HCT116 (cell line): ENCODE measurements around the gene NFIC. TPM values are rescaled to one million over a fixed set of nuclear protein-coding genes. Genes with fewer than 3 reads are reported as not detected.

ENCODE experiments used
- ATAC-seq: fragments of 200-7000 bp; cut with Tn5 transposase; 2 replicates; pipeline ENCODE4 v1.9.1; 2020; ENCODE audit warnings: mild to moderate bottlenecking, moderate library complexity
- BruUV-seq: library from RNA; stranded (reverse); fragments of 400-500 nt; replicated peaks from 2 replicates; lab custom pipeline; 2021; lab: Mats Ljungman, UMichigan
- CTCF ChIA-PET: fragments of 300-600 bp; sonication (Branson Sonifier 250); formaldehyde crosslinking; loops from one replicate; lab custom pipeline; 2021; ENCODE audit warnings: antibody characterized with exemption; lab: Charles Lee
- POLR2A ChIA-PET: fragments of 300-600, 350-600 bp; sonication (Branson Sonifier 250); formaldehyde crosslinking; loops from one replicate; lab custom pipeline; 2021; ENCODE audit warnings: antibody characterized with exemption; lab: Charles Lee
- RAD21 ChIA-PET, 2 experiments: fragments of 300-600 bp; sonication (Branson Sonifier 250); formaldehyde crosslinking; loops; one replicate each; lab custom pipeline; 2023; ENCODE audit warnings: low total read pairs in 2 of 2; ENCODE audit not compliant: uncharacterized antibody in 2 of 2, unreplicated experiment in 2 of 2, low non-redundant PET in 1 of 2; lab: Charles Lee
- DNase-seq: peaks from one replicate; pipeline ENCODE4 v3.0.0-alpha.2; 2010; ENCODE audit warnings: low read depth, low spot score
- H2AFZ ChIP-seq: fragments of 200-600 bp; shearing (Covaris generic), sonication (generic); 2 replicates; pipeline ENCODE4 v1.6.1; 2017; ENCODE audit warnings: low read depth, mixed run types, mixed read lengths, antibody characterized with exemption, low read length; ENCODE audit not compliant: poor library complexity, severe bottlenecking
- H3K27ac ChIP-seq: 2 replicates; pipeline ENCODE4 v1.5.1; 2012; ENCODE audit warnings: low read depth, low read length
- H3K27me3 ChIP-seq: fragments of 200-600 bp; sonication (generic); 2 replicates; pipeline ENCODE4 v1.6.1; 2016; ENCODE audit warnings: mixed run types, low read length, mixed read lengths; ENCODE audit not compliant: insufficient read depth
- H3K36me3 ChIP-seq, 2 experiments: fragments of 200-500 bp in 1 of 2; fragments of 200-600 bp in 1 of 2; sonication (Bioruptor generic) in 1 of 2; sonication (generic) in 1 of 2; 2 replicates each; pipeline versions ENCODE4 v1.5.1 to v1.6.1; 2014 to 2016; ENCODE audit warnings: low read length in 2 of 2, inconsistent platforms in 1 of 2, mixed read lengths in 1 of 2, mixed run types in 1 of 2; ENCODE audit not compliant: insufficient read depth in 2 of 2, control insufficient read depth in 1 of 2
- H3K4me1 ChIP-seq, 2 experiments: fragments of 200-600 bp in 1 of 2; sonication (generic) in 1 of 2; 2 replicates each; pipeline versions ENCODE4 v1.5.1 to v1.6.1; 2012 to 2017; ENCODE audit warnings: low read length in 2 of 2, inconsistent platforms in 1 of 2, mild to moderate bottlenecking in 1 of 2, mixed read lengths in 1 of 2, mixed run types in 1 of 2, moderate library complexity in 1 of 2; ENCODE audit not compliant: insufficient read depth in 2 of 2, control insufficient read depth in 1 of 2
- H3K4me2 ChIP-seq: fragments of 200-600 bp; sonication (generic); 2 replicates; pipeline ENCODE4 v1.6.1; 2017; ENCODE audit warnings: mixed run types, low read length, mixed read lengths
- H3K4me3 ChIP-seq, 2 experiments: fragments of 200-600 bp in 1 of 2; sonication (generic) in 1 of 2; replicated peaks in 1 of 2; 2 replicates each; pipeline ENCODE4 v1.5.1; 2011 to 2016; ENCODE audit warnings: low read length in 2 of 2, control low read depth in 1 of 2, low read depth in 1 of 2, mild to moderate bottlenecking in 1 of 2, mixed read lengths in 1 of 2, mixed run types in 1 of 2
- H3K79me2 ChIP-seq: fragments of 200-600 bp; sonication (generic); 2 replicates; pipeline ENCODE4 v1.6.1; 2017; ENCODE audit warnings: mild to moderate bottlenecking, mixed run types, low read length, moderate library complexity, mixed read lengths; ENCODE audit not compliant: insufficient read depth
- H3K9ac ChIP-seq: fragments of 200-600 bp; sonication (generic); 2 replicates; pipeline ENCODE4 v1.6.1; 2016; ENCODE audit warnings: low read length, mixed read lengths
- H3K9me2 ChIP-seq: fragments of 200-600 bp; sonication (generic), shearing (Covaris generic); 2 replicates; pipeline ENCODE4 v1.6.1; 2017; ENCODE audit warnings: mixed run types, mild to moderate bottlenecking, moderate library complexity; ENCODE audit not compliant: insufficient read depth
- H3K9me3 ChIP-seq, 2 experiments: fragments of 200-500 bp in 1 of 2; fragments of 200-600 bp in 1 of 2; sonication (Bioruptor generic) in 1 of 2; sonication (generic) in 1 of 2; 2 replicates each; pipeline ENCODE4 v1.6.1; 2014 to 2017; ENCODE audit warnings: low read length in 2 of 2, mixed read lengths in 2 of 2, inconsistent platforms in 1 of 2, low read depth in 1 of 2, mild to moderate bottlenecking in 1 of 2, mixed run types in 1 of 2, moderate library complexity in 1 of 2; ENCODE audit not compliant: control insufficient read depth in 1 of 2, insufficient read depth in 1 of 2
- H4K20me1 ChIP-seq: fragments of 200-600 bp; sonication (generic), shearing (Covaris generic); 2 replicates; pipeline ENCODE4 v1.6.1; 2017; ENCODE audit warnings: mixed run types, mild to moderate bottlenecking, moderate library complexity; ENCODE audit not compliant: insufficient read depth
- CBX3 ChIP-seq: IDR thresholded peaks from 2 replicates; pipeline ENCODE4 v1.6.1; 2012; ENCODE audit warnings: low read depth
- EGR1 ChIP-seq: IDR thresholded peaks from 2 replicates; pipeline ENCODE4 v1.6.1; 2012; ENCODE audit warnings: low read depth
- EZH2phosphoT487 ChIP-seq: fragments of 200-600 bp; IDR thresholded peaks from 2 replicates; pipeline ENCODE4 v1.6.1; 2018; ENCODE audit warnings: antibody characterized with exemption, borderline replicate concordance
- TCF7L2 ChIP-seq: IDR thresholded peaks from 2 replicates; pipeline ENCODE4 v1.7.0; 2011; ENCODE audit warnings: borderline replicate concordance, inconsistent platforms; ENCODE audit not compliant: insufficient read depth, insufficient read length; ENCODE audit errors: extremely low read depth
- ZFX ChIP-seq: fragments of 450-650 bp; IDR thresholded peaks from 2 replicates; pipeline ENCODE4 v1.6.1; 2017
- ZNF274 ChIP-seq: fragments of 200-500 bp; sonication (Bioruptor generic); IDR thresholded peaks from 2 replicates; pipeline ENCODE4 v1.6.1; 2014; ENCODE audit warnings: mild to moderate bottlenecking, low read depth, low read length, inconsistent platforms
- intact Hi-C: fragments of 100-400 bp; cut with micrococcal nuclease; formaldehyde crosslinking; loops from 2 replicates; pipeline ENCODE4 v1.10.0; 2022
- total RNA-seq: library from RNA; stranded (reverse); gene quantifications from one replicate; pipeline ENCODE4 v1.2.1, GENCODE V29; 2021; ENCODE audit not compliant: unreplicated experiment
- TF ChIP-seq, protein P1 (sequence below): IDR thresholded peaks from 2 replicates; pipeline ENCODE4 v1.6.1; 2012
- TF ChIP-seq, protein P2 (sequence below): IDR thresholded peaks from 2 replicates; pipeline ENCODE4 v1.6.1; 2011; ENCODE audit warnings: mild to moderate bottlenecking, low read length, moderate library complexity; ENCODE audit not compliant: insufficient replicate concordance; ENCODE audit errors: extremely low read depth

The NFIC gene
- total RNA-seq, 1 experiment from 2014 or later: 116 TPM

DNA sequence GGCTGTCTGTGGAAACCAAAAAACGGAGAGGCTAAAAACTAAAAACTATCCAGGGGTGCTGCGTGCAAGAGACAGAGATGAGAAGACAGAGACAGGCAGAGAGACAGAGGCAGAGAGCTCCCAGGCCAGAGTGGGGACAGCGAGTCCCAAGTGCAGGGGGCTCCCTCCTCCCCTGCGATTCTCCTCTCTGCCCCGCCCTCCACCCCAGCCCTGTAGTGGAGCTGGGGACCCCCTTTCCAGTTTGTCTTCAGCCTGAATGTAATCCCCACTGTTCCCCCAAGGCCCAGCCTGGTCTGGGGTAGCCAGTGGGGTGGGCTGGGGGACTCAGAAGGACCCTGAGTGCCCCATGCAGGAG, 2.0 kb downstream of the NFIC start:
- ChIA-PET RAD21 (no interaction called here), CTCF (no interaction called here)
- DNase-seq (no peak), ATAC-seq (no peak)
- Histone ChIP-seq H2AFZ (no peak overlapping the region), H3K4me2 (peak overlapping the region; percentile 98), H3K36me3 (no peaks in the 10 kb centered on the region; a peak in 1 of 4 replicates), H3K79me2 (peaks cover 93% of the 10 kb centered on the region), H3K9me2 (no peaks in the 10 kb centered on the region), H3K9ac (peak overlapping the region; percentile 100), H3K27me3 (no peaks in the 10 kb centered on the region), H4K20me1 (no peaks in the 10 kb centered on the region), H3K4me3 (no peak overlapping the region), H3K9me3 (no peaks in the 10 kb centered on the region)
- intact Hi-C loops: no loop called here
- TF ChIP-seq CBX3: no peak
- TF ChIP-seq EGR1: no peak
- TF ChIP-seq, protein P1, sequence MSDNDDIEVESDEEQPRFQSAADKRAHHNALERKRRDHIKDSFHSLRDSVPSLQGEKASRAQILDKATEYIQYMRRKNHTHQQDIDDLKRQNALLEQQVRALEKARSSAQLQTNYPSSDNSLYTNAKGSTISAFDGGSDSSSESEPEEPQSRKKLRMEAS: no peak
- TF ChIP-seq ZNF274: no peak
- TF ChIP-seq EZH2phosphoT487: no peak
- TF ChIP-seq, protein P2, sequence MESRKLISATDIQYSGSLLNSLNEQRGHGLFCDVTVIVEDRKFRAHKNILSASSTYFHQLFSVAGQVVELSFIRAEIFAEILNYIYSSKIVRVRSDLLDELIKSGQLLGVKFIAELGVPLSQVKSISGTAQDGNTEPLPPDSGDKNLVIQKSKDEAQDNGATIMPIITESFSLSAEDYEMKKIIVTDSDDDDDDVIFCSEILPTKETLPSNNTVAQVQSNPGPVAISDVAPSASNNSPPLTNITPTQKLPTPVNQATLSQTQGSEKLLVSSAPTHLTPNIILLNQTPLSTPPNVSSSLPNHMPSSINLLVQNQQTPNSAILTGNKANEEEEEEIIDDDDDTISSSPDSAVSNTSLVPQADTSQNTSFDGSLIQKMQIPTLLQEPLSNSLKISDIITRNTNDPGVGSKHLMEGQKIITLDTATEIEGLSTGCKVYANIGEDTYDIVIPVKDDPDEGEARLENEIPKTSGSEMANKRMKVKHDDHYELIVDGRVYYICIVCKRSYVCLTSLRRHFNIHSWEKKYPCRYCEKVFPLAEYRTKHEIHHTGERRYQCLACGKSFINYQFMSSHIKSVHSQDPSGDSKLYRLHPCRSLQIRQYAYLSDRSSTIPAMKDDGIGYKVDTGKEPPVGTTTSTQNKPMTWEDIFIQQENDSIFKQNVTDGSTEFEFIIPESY: no peak
- TF ChIP-seq ZFX: no peak
- TF ChIP-seq, all 23 proteins: peak for 0
- Histone ChIP-seq H3K4me1 (peaks cover 16 to 53% of the 10 kb centered on the region in 2 experiments), H3K27ac (peak overlapping the region; percentile 88; the same call in 1 of the 2 replicates)
- BruUV-seq: no TSS peak
- POLR2A ChIA-PET: no interaction called here

DNA sequence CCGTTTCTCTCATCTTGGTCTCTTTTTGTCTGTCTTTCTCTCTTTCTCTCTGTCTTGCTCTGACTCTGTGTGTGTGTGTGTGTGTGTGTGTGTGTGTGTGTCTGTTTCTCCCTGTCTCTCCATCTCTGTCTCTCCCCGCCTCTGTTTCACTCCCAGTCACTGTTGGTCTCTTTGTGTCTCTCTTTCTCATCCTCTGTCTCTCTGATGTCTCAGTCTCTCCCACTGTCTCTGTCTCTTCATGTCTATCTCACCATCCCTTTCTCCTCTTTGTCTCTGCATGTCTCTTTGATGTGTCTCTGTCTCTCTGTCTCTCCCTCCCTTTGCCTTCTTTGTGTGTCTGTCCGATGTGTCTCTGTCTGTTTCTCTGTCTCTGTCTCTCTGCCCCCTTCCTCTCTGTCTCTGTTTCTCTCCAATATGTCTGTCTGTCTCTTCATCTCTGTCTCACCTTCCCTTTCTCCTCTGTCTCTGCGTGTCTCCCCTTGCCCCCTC, 2.5 kb downstream of the NFIC start:
- DNase-seq: no peak
- no peak for TF ChIP-seq TCF7L2
- Histone ChIP-seq H3K4me1 (peaks cover 16 to 57% of the 10 kb centered on the region in 2 experiments), H3K9me3 (no peaks in the 10 kb centered on the region), H4K20me1 (no peaks in the 10 kb centered on the region; the same call in 1 of the 2 replicates), H3K27ac (peak overlapping the region; percentile 34; the same call in 1 of the 2 replicates), H3K9me2 (no peaks in the 10 kb centered on the region), H3K4me3 (no peak overlapping the region), H2AFZ (no peak overlapping the region), H3K79me2 (peaks cover 93% of the 10 kb centered on the region), H3K9ac (peak overlapping the region; percentile 11; the same call in 1 of the 2 replicates), H3K4me2 (peak overlapping the region; percentile 98; the same call in 1 of the 2 replicates), H3K36me3 (no peaks in the 10 kb centered on the region; a peak in 1 of 4 replicates), H3K27me3 (no peaks in the 10 kb centered on the region)
- RAD21 ChIA-PET: no interaction called here
- intact Hi-C loops: no loop called here
- CTCF ChIA-PET: no interaction called here
- POLR2A ChIA-PET: no interaction called here
- ATAC-seq: no peak
- BruUV-seq: no TSS peak
